22Rv1 (cell line): ENCODE data around the gene FYN.

Source experiments
- ZFX ChIP-seq: fragments of 450-650 bp; IDR thresholded peaks from 2 replicates; pipeline ENCODE4 v1.6.1; 2017; ENCODE audit warnings: antibody characterized with exemption, borderline replicate concordance
- TF ChIP-seq, protein P1 (sequence below): fragments of 450-650 bp; IDR thresholded peaks from 2 replicates; pipeline ENCODE4 v1.5.1; 2017; ENCODE audit warnings: mild to moderate bottlenecking

- TF ChIP-seq, protein P1, sequence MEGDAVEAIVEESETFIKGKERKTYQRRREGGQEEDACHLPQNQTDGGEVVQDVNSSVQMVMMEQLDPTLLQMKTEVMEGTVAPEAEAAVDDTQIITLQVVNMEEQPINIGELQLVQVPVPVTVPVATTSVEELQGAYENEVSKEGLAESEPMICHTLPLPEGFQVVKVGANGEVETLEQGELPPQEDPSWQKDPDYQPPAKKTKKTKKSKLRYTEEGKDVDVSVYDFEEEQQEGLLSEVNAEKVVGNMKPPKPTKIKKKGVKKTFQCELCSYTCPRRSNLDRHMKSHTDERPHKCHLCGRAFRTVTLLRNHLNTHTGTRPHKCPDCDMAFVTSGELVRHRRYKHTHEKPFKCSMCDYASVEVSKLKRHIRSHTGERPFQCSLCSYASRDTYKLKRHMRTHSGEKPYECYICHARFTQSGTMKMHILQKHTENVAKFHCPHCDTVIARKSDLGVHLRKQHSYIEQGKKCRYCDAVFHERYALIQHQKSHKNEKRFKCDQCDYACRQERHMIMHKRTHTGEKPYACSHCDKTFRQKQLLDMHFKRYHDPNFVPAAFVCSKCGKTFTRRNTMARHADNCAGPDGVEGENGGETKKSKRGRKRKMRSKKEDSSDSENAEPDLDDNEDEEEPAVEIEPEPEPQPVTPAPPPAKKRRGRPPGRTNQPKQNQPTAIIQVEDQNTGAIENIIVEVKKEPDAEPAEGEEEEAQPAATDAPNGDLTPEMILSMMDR = no peak
- no peak for TF ChIP-seq ZFX
Observed at GRCh38 chr6:111810294-111811131, 62.7 kb downstream of the FYN start.
